HL-60/S4 treated with phorbol 12-myristate 13-acetate at 8.2 ng/mL for 4 days and 3 days (cell line): ENCODE data around the gene TNC.
"Not testable (repeated sequence)": the region's sequence is repeated elsewhere in the genome, so short reads cannot be mapped to it uniquely, and the experiment has no call there.

Source experiments
- in situ Hi-C: fragments of 300-500 bp; cut with MboI; formaldehyde crosslinking; loops from 2 replicates; pipeline ENCODE4 v1.15.0; 2022; ENCODE audit warnings: low sequenced_read_pairs

Gene TNC

GRCh38 chr9:115135821-115136778 lies 18.1 kb upstream of the TNC start:
- in situ Hi-C loops = no loop called here

GRCh38 chr9:115134941-115135340 lies 17.0 kb upstream of the TNC start:
- in situ Hi-C loops = no loop called here

- in situ Hi-C loops = no loop called here
Observed at GRCh38 chr9:115133649-115134048, 15.7 kb upstream of the TNC start.

GRCh38 chr9:115132648-115133047 lies 14.7 kb upstream of the TNC start:
- in situ Hi-C loops = no loop called here

GRCh38 chr9:115130176-115130575 lies 12.2 kb upstream of the TNC start:
- in situ Hi-C loops = no loop called here

GRCh38 chr9:115128726-115129125 lies 10.8 kb upstream of the TNC start:
- in situ Hi-C loops = not testable (repeated sequence)

- in situ Hi-C loops = no loop called here
Observed at GRCh38 chr9:115127191-115127817, 9.3 kb upstream of the TNC start.

GRCh38 chr9:115126404-115126803 lies 8.4 kb upstream of the TNC start:
- in situ Hi-C loops = no loop called here

GRCh38 chr9:115122937-115123336 lies 5.0 kb upstream of the TNC start:
- in situ Hi-C loops = no loop called here

- in situ Hi-C loops = no loop called here
Observed at GRCh38 chr9:115121181-115121580, 3.2 kb upstream of the TNC start.

GRCh38 chr9:115118879-115119218 lies 892 bp upstream of the TNC start:
- in situ Hi-C loops = no loop called here

- in situ Hi-C loops = no loop called here
Observed at GRCh38 chr9:115116421-115117284, 1.3 kb downstream of the TNC start.

GRCh38 chr9:115115924-115116323 lies 2.0 kb downstream of the TNC start:
- in situ Hi-C loops = no loop called here

- in situ Hi-C loops = no loop called here
Observed at GRCh38 chr9:115115117-115115880, 2.7 kb downstream of the TNC start.

- in situ Hi-C loops = no loop called here
Observed at GRCh38 chr9:115114546-115114945, 3.4 kb downstream of the TNC start.

GRCh38 chr9:115114084-115114483 lies 3.9 kb downstream of the TNC start:
- in situ Hi-C loops = no loop called here

- in situ Hi-C loops = no loop called here
Observed at GRCh38 chr9:115111874-115112273, 6.1 kb downstream of the TNC start.

- in situ Hi-C loops = no loop called here
Observed at GRCh38 chr9:115109486-115109885, 8.5 kb downstream of the TNC start.

GRCh38 chr9:115107701-115108100 lies 10.3 kb downstream of the TNC start:
- in situ Hi-C loops = no loop called here

- in situ Hi-C loops = no loop called here
Observed at GRCh38 chr9:115106642-115107041, 11.3 kb downstream of the TNC start.

GRCh38 chr9:115106001-115106400 lies 12.0 kb downstream of the TNC start:
- in situ Hi-C loops = no loop called here
